Motor neuron (in vitro differentiated cells): ENCODE measurements around the gene ATP6V1F. TPM values are rescaled to one million over a fixed set of nuclear protein-coding genes. Genes with fewer than 3 reads are reported as not detected.

ENCODE experiments used
- ATAC-seq, 8 experiments: fragments of 200-7000 bp; cut with Tn5 transposase; replicated peaks in 6 of 8; 2 replicates each; pipeline ENCODE4 v1.8.0; 2021; ENCODE audit warnings: mild to moderate bottlenecking in 8 of 8, moderate library complexity in 8 of 8
- H3K27ac ChIP-seq, 2 donors: fragments of 250-450 bp; sonication (Bioruptor Pico); 2 replicates each; pipeline ENCODE4 v1.9.0; 2021; ENCODE audit warnings: antibody characterized with exemption in 2 of 2, mild to moderate bottlenecking in 2 of 2, moderate library complexity in 1 of 2
- H3K4me1 ChIP-seq, 2 donors: fragments of 250-450 bp; sonication (Bioruptor Pico); replicated peaks in 1 of 2; 2 replicates each; pipeline ENCODE4 v1.6.1; 2021; ENCODE audit warnings: antibody characterized with exemption in 2 of 2, mild to moderate bottlenecking in 2 of 2, moderate library complexity in 1 of 2
- H3K4me3 ChIP-seq, 5 donors: fragments of 250-450 bp; sonication (Bioruptor Pico); 2 replicates each; pipeline ENCODE4 v1.9.0; 2021; ENCODE audit warnings: antibody characterized with exemption in 5 of 5, mild to moderate bottlenecking in 5 of 5, moderate library complexity in 4 of 5
- WGBS, 10 experiments: fragments of 450-650 bp; shearing (Covaris generic); methylation state at CpG; one replicate each; pipeline ENCODE4 v1.0.0; 2022; 5-methylcytosine and 5-hydroxymethylcytosine counted together
- in situ Hi-C, 9 experiments: fragments of 400-800 bp; cut with MboI; loops; one replicate each; pipeline ENCODE4 v1.15.0; 2021; ENCODE audit warnings: low sequenced_read_pairs in 9 of 9, low pct_unique_long_range_greater_than_20kb in 2 of 9; ENCODE audit not compliant: unreplicated experiment in 9 of 9
- total RNA-seq, 8 experiments: library from RNA; unstranded; fragments of 300-600 nt; gene quantifications; 2 replicates each; pipeline versions ENCODE4 v1.2.3 to v1.2.4, GENCODE V29; 2022

Gene ATP6V1F
- total RNA-seq, 8 experiments from 2014 or later, result 145 to 455 (median 235) TPM

DNA sequence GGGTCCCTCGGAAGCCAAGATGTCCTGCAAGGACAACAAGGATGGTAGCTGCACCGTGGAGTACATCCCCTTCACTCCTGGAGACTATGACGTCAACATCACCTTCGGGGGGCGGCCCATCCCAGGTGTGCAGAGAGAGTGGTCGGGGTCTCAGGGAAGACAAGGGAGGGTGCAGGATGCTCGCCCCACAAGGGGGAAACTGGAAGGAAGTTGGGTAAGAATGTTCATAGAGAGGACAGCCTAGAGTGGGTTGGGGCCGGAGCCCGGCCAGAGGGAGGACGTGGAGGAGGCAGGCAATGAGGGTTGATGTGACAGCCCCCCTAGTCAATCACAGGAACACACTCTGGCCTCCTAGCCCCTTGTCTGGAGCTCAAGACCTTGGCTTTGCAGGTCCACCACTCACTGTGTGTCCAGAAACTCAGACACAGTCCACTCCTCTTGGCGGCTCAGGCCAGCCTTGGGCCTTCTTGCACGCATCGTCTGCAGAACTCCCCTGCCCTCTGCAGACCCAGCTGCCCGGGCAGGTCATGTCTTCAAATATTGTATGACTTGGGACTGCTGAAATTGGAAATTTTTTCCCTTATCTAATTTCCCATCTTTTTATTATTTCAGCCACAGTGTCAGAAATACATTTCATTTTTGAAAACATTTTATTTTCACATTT lies 15.7 kb upstream of the ATP6V1F start:
- H3K4me1 ChIP-seq, result no peaks in the 10 kb centered on the region
- H3K27ac ChIP-seq, result no peak overlapping the region
- no peak for ATAC-seq
- WGBS, 10 experiments, result 65 to 100% (median 93%) methylated on average over 2 to 5 of the region's 14 CpGs; no CpG with 5 or more reads in 3 of the 10 experiments
- in situ Hi-C loops, result no loop called here
- H3K4me3 ChIP-seq, result no peak overlapping the region

DNA sequence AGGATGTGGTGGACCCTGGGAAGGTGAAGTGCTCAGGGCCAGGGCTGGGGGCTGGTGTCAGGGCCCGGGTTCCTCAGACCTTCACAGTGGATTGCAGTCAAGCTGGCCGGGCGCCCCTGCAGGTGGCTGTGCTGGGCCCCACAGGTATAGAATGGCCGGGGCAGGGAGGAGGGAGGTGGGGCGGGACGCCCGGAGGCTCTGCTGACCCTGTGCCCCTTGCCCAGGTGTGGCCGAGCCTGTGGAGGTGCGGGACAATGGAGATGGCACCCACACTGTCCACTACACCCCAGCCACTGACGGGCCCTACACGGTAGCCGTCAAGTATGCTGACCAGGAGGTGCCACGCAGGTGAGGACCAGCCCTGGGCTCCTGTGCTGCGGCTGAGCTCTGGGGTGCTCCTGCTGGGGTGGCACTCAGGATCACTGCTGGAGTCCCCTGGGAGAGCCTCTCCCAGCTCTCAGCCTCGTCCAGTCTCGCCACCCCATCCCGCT lies 14.9 kb upstream of the ATP6V1F start:
- ATAC-seq, result peak in 5 of 8 experiments; percentile 4 to 13 (median 10)
- Histone ChIP-seq H3K4me1 (no peaks in the 10 kb centered on the region), H3K4me3 (no peak overlapping the region), H3K27ac (no peak overlapping the region)
- in situ Hi-C loops, result no loop called here
- 91 to 100% (median 93%) methylated on average over 3 to 5 of the region's 17 CpGs; no CpG with 5 or more reads in 7 of the 10 experiments for WGBS, 10 experiments

DNA sequence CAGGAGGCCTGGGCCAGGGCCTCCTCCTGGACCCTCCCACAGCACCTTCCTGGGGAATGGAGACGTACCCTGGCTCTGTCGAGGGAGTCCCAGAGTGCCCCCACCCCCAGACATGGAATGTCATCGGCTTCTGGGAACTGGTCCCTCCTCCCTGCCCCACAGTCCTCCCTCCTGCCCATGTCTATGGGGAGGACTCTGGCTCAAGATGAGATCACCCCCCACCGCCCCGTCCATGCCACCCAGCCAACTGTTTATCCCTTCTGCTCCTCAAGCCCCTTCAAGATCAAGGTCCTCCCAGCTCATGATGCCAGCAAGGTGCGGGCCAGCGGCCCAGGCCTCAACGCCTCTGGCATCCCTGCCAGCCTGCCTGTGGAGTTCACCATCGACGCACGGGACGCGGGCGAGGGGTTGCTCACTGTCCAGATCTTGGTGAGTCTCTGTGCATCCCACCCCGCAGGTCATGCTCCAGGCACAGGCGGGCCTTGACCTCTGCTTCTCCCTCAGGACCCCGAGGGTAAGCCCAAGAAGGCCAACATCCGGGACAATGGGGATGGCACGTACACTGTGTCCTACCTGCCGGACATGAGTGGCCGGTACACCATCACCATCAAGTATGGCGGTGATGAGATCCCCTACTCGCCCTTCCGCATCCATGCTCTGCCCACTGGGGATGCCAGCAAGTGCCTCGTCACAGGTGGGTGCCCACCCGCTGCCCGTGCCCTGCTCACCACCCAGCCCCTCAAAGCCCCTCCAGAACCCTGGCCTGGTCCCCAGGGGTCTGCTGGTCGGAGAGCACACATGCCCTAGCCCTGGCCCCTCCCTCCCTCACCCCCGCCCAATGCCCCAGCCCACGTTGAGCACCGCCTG lies 14.1 kb upstream of the ATP6V1F start:
- Histone ChIP-seq H3K4me1 (no peaks in the 10 kb centered on the region), H3K4me3 (no peak overlapping the region), H3K27ac (no peak overlapping the region)
- in situ Hi-C loops, result no loop called here
- ATAC-seq, result peak in 4 of 8 experiments; percentile 5 to 13 (median 9)
- 80 to 91% methylated on average over 1 to 7 of the region's 31 CpGs; no CpG with 5 or more reads in 8 of the 10 experiments for WGBS, 10 experiments

DNA sequence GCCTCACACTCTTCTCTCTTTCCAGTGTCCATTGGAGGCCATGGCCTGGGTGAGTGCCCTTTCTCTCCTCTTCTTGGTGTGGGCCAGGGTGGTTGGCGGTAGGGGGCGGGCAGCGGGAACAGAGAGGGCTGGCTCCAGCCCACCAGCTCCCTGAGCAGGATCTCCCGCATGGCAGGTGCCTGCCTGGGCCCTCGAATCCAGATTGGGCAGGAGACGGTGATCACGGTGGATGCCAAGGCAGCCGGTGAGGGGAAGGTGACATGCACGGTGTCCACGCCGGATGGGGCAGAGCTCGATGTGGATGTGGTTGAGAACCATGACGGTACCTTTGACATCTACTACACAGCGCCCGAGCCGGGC lies 13.5 kb upstream of the ATP6V1F start:
- 81 to 94% methylated on average over 3 to 6 of the region's 16 CpGs; no CpG with 5 or more reads in 8 of the 10 experiments for WGBS, 10 experiments
- no peaks in the 10 kb centered on the region for H3K4me1 ChIP-seq
- H3K27ac ChIP-seq, result no peak overlapping the region
- in situ Hi-C loops, result no loop called here
- H3K4me3 ChIP-seq, result no peak overlapping the region
- no peak for ATAC-seq

DNA sequence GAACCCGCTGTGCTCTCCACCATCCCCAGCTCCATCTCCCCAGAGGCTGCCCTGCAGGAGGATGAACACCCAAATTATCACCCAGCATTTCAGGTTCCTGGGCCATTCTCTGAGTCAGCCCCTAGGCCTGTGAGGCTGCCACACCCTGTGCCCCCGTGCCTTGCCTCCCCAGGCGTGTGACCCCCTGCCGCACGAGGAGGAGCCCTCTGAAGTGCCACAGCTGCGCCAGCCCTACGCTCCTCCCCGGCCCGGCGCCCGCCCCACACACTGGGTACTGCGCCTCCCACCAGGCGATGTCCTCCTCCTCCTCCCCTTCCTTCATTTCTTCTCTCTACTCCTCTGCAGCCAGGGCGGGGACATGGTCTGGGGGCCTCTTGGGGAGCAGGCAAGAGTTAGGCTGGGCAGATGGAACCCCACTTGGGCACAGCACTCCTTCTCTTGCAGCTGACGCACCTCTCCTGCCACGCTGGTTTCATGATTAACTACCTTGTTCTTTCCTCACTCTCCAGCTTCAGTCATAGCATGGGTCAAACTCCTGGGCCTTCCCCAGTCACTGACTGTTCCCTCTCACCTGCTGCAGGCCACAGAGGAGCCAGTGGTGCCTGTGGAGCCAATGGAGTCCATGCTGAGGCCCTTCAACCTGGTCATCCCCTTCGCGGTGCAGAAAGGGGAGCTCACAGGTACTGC lies 12.7 kb upstream of the ATP6V1F start:
- 80 to 100% (median 91%) methylated on average over 1 to 3 of the region's 18 CpGs; no CpG with 5 or more reads in 6 of the 10 experiments for WGBS, 10 experiments
- no peak for ATAC-seq
- H3K4me3 ChIP-seq, result no peak overlapping the region
- H3K4me1 ChIP-seq, result no peaks in the 10 kb centered on the region
- H3K27ac ChIP-seq, result no peak overlapping the region
- in situ Hi-C loops, result no loop called here

DNA sequence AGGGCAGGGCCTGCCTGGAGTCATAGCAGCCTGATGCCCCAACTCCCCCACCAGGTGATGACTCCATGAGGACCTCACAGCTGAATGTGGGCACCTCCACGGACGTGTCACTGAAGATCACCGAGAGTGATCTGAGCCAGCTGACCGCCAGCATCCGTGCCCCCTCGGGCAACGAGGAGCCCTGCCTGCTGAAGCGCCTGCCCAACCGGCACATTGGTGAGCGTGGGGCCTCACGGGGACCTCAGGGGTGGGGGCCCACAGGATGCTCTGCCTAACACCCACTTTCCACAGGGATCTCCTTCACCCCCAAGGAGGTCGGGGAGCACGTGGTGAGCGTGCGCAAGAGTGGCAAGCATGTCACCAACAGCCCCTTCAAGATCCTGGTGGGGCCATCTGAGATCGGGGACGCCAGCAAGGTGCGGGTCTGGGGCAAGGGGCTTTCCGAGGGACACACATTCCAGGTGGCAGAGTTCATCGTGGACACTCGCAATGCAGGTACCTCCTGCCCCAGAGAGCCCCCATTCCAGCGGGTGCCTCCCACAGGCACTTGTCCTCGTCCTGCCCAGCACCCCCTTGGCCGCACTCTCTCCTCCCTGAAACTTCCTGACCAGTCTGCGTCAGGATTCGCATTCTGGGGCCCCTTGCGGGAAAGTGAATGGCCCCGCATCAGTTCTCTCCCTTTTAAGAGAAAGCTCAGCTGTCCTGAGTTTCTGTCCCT lies 10.0 kb upstream of the ATP6V1F start:
- Histone ChIP-seq H3K4me1 (no peaks in the 10 kb centered on the region), H3K27ac (no peak overlapping the region), H3K4me3 (no peak overlapping the region)
- no peak for ATAC-seq
- in situ Hi-C loops, result no loop called here
- WGBS, 10 experiments, result 80 to 100% (median 94%) methylated on average over 1 to 5 of the region's 28 CpGs; no CpG with 5 or more reads in 6 of the 10 experiments

DNA sequence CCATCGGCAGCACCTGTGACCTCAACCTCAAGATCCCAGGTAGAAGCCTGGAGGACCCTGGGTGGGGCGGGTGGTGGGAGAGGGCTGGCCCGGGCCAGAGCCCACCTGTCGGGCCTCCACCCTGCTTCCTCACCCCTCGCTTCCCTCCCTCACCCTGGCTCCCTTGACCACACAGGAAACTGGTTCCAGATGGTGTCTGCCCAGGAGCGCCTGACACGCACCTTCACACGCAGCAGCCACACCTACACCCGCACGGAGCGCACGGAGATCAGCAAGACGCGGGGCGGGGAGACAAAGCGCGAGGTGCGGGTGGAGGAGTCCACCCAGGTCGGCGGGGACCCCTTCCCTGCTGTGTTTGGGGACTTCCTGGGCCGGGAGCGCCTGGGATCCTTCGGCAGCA lies 8.9 kb upstream of the ATP6V1F start:
- Histone ChIP-seq H3K4me3 (no peak overlapping the region), H3K4me1 (no peaks in the 10 kb centered on the region), H3K27ac (no peak overlapping the region)
- 80 to 100% (median 95%) methylated on average over 1 to 8 of the region's 23 CpGs; no CpG with 5 or more reads in 7 of the 10 experiments for WGBS, 10 experiments
- no peak for ATAC-seq
- in situ Hi-C loops, result no loop called here

DNA sequence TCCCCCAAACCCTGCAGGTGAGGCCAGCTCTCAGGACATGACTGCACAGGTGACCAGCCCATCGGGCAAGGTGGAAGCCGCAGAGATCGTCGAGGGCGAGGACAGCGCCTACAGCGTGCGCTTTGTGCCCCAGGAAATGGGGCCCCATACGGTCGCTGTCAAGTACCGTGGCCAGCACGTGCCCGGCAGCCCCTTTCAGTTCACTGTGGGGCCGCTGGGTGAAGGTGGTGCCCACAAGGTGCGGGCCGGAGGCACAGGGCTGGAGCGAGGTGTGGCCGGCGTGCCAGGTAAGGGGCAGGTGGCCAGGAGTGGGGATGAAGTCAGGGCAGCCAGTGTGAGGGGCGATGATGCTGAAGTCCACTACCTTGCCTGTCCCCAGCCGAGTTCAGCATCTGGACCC lies 8.3 kb upstream of the ATP6V1F start:
- Histone ChIP-seq H3K4me1 (no peaks in the 10 kb centered on the region), H3K4me3 (no peak overlapping the region), H3K27ac (no peak overlapping the region)
- in situ Hi-C loops, result no loop called here
- 80 to 93% (median 88%) methylated on average over 1 to 7 of the region's 21 CpGs; no CpG with 5 or more reads in 6 of the 10 experiments for WGBS, 10 experiments
- ATAC-seq, result no peak

DNA sequence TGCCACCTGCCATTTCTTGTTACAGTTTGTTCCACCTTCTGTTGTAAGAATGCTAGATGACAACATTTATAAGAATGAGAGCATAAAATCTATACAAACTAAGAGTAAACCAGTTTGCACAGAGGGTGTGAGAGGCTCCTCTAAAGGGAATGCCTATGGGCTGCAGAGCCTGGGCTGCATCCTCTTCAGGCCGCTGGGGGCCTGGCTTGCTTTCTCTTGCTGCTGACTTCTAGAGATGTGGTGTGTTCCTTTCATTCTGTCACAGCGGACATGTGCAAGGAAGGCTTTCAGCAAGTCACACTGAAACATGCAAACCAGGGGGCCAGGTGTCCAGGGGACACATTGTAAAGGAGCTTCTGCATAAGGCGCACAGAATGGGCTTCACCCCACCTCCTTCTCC lies 7.1 kb upstream of the ATP6V1F start:
- no peak overlapping the region for H3K27ac ChIP-seq
- WGBS, 10 experiments, result 87 to 100% (median 95%) methylated on average over 1 to 3 of the region's 3 CpGs; no CpG with 5 or more reads in 6 of the 10 experiments
- ATAC-seq, result no peak
- H3K4me1 ChIP-seq, result no peaks in the 10 kb centered on the region
- no peak overlapping the region for H3K4me3 ChIP-seq
- in situ Hi-C loops, result no loop called here

DNA sequence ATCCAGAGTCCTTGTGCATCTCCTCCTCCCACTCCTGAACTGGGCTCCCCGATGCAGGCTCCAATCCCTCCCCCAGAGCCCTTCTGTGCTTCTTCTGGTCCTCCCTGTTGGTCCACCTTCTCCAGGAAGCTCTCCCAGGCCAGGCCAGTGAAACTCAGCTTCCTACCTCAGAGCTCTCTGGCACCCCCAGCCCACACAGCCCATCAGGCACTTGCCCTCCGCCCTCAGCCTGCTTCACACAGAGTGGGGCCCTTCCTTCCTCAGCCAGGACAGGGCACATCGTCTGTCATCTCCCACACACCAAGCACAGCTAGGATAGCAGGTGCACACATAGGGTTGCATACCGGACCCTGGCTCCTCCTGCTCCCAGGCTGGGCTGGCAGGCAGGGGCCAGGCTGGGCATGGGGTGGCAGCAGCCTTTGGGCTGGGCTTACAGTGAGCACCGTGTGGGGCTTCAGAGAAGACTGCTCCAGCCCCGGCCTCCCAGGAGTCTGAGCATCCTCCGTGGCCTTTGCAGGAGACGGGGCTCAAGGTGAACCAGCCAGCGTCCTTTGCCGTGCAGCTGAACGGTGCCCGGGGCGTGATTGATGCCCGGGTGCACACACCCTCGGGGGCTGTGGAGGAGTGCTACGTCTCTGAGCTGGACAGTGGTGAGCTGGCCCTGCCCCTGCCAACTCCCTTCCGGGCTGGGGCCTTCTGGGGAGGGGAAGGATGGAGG lies 6.5 kb upstream of the ATP6V1F start:
- in situ Hi-C loops, result no loop called here
- no peaks in the 10 kb centered on the region for H3K4me1 ChIP-seq
- 80% methylated on average over 2 of the region's 17 CpGs; no CpG with 5 or more reads in 9 of the 10 experiments for WGBS, 10 experiments
- no peak for ATAC-seq
- no peak overlapping the region for H3K27ac ChIP-seq
- no peak overlapping the region for H3K4me3 ChIP-seq

DNA sequence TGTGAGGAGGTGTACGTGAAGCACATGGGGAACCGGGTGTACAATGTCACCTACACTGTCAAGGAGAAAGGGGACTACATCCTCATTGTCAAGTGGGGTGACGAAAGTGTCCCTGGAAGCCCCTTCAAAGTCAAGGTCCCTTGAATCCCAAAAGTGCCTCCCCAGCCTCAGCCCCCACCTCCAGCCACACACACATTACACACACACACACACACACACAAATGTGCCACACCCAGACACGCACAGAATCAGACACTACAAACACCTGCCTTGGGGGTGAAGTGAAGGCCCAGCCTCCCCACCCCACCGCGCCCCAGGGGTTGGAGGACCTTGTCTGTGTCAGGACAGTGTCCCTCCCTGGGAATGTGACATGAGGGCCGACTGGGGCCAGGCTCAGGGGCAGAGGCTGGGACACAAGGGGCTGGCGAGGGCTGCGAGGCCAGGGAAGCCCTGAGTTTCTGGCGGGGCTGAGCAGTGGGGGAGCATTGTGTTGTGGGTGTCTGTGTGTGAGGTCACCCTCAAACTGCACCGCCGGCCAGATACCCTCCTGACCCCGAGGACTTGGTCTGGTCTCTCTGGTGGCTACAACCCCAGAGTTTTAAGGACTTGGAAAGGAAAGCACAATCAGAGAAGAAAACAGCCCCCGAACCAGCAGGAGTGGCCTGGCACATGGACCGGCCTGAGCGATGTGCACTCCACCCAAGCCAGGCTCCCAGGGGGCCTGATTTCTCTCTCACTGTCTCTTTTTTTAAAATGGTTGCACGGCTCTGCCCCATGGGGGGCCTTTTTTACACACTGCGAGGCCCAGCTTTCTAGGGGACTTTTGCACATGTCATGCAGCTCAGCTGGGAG lies 4.0 kb upstream of the ATP6V1F start:
- in situ Hi-C loops, result no loop called here
- 0 to 80% (median 50%) methylated on average over 1 to 5 of the region's 18 CpGs; no CpG with 5 or more reads in 3 of the 10 experiments for WGBS, 10 experiments
- H3K4me1 ChIP-seq, result peaks cover under 1 to 4% of the 10 kb centered on the region in 2 donors
- no peak overlapping the region for H3K4me3 ChIP-seq
- H3K27ac ChIP-seq, result no peak overlapping the region
- no peak for ATAC-seq
